GM12878 (cell line): ENCODE results near the gene KCNJ16. TPM values are rescaled to one million over a fixed set of nuclear protein-coding genes. Genes with fewer than 3 reads are reported as not detected.

Source experiments
- ATAC-seq: fragments of 200-7000 bp; cut with Tn5 transposase; 3 replicates; pipeline ENCODE4 v1.9.1; 2020; ENCODE audit warnings: mild to moderate bottlenecking, moderate library complexity
- BruUV-seq: library from RNA; stranded (reverse); fragments of 400-500 nt; replicated peaks from 2 replicates; lab custom pipeline; 2021; lab: Mats Ljungman, UMichigan
- CTCF ChIA-PET: fragments of 300-600 bp; sonication (Branson Sonifier 250); formaldehyde crosslinking; extraction: SDS; loops from one replicate; lab custom pipeline; 2021; ENCODE audit warnings: inconsistent platforms; lab: Yijun Ruan, JAX
- POLR2A ChIA-PET: fragments of 350-600 bp; formaldehyde crosslinking; extraction: SDS; loops from one replicate; lab custom pipeline; 2021; ENCODE audit warnings: inconsistent platforms; lab: Charles Lee
- RAD21 ChIA-PET: fragments of 300-600 bp; sonication (Branson Sonifier 250); formaldehyde crosslinking; loops from one replicate; lab custom pipeline; 2023; ENCODE audit warnings: antibody characterized with exemption; ENCODE audit not compliant: unreplicated experiment; lab: Charles Lee
- SMC1A ChIA-PET: fragments of 300-600 bp; sonication (Branson Sonifier 250); formaldehyde crosslinking; loops from one replicate; lab custom pipeline; 2023; ENCODE audit not compliant: unreplicated experiment, uncharacterized antibody; lab: Charles Lee
- DNase-seq: peaks from one replicate; pipeline ENCODE4 v3.0.0-alpha.2; 2011; ENCODE audit warnings: low read depth, low spot score
- FAIRE-seq: peaks from 3 replicates; lab custom pipeline; 2011; peaks lifted over from hg19 to GRCh38; lab: Jason Lieb, UNC
- H2AFZ ChIP-seq: 2 replicates; pipeline ENCODE4 v1.6.0; 2011; ENCODE audit warnings: low read depth, low read length, control low read depth; ENCODE audit not compliant: control insufficient read depth
- H3K27ac ChIP-seq: 2 replicates; pipeline ENCODE4 v1.5.1; 2011; ENCODE audit warnings: control low read depth; ENCODE audit not compliant: control insufficient read depth, insufficient read depth
- H3K27me3 ChIP-seq, 2 experiments: replicated peaks in 1 of 2; 2 replicates each; pipeline versions ENCODE4 v1.6.0 to v1.6.1; 2011; ENCODE audit warnings: low read length in 1 of 2; ENCODE audit not compliant: control insufficient read depth in 2 of 2, insufficient read depth in 2 of 2
- H3K36me3 ChIP-seq, 2 experiments: 2 replicates each; pipeline ENCODE4 v1.5.1; 2011; ENCODE audit warnings: low read length in 1 of 2; ENCODE audit not compliant: control insufficient read depth in 2 of 2, insufficient read depth in 2 of 2
- H3K4me1 ChIP-seq: 2 replicates; pipeline ENCODE4 v1.6.1; 2011; ENCODE audit warnings: mild to moderate bottlenecking, low read length, moderate library complexity, mixed read lengths; ENCODE audit not compliant: control insufficient read depth, insufficient read depth
- H3K4me2 ChIP-seq: 2 replicates; pipeline ENCODE4 v1.6.0; 2011; ENCODE audit warnings: control low read depth; ENCODE audit not compliant: control insufficient read depth, insufficient read depth
- H3K4me3 ChIP-seq: fragments of 200-600 bp; sonication (generic); 2 replicates; pipeline ENCODE4 v1.5.1; 2016
- H3K79me2 ChIP-seq: 2 replicates; pipeline ENCODE4 v1.6.0; 2011; ENCODE audit warnings: low read length; ENCODE audit not compliant: control insufficient read depth, insufficient read depth
- H3K9ac ChIP-seq: 2 replicates; pipeline ENCODE4 v1.8.0; 2011; ENCODE audit warnings: low read length, control low read depth, mixed read lengths; ENCODE audit not compliant: control insufficient read depth, insufficient read depth
- H3K9me3 ChIP-seq: replicated peaks from 3 replicates; pipeline ENCODE4 v1.5.1; 2011; ENCODE audit warnings: mild to moderate bottlenecking, low read length; ENCODE audit not compliant: control insufficient read depth, insufficient read depth
- H4K20me1 ChIP-seq: 2 replicates; pipeline ENCODE4 v1.6.0; 2011; ENCODE audit not compliant: control insufficient read depth, insufficient read depth
- ASH2L ChIP-seq: fragments of 300-600, 200-600 bp; sonication (generic); IDR thresholded peaks from 2 replicates; pipeline ENCODE4 v1.6.1; 2017; ENCODE audit warnings: low read depth, mild to moderate bottlenecking, borderline replicate concordance
- CTCF ChIP-seq, 3 experiments: IDR thresholded peaks in 2 of 3; conservative IDR thresholded peaks in 1 of 3; 2 replicates each; pipeline ENCODE4 v1.5.1; 2011; ENCODE audit warnings: low read depth in 3 of 3, low read length in 3 of 3, mild to moderate bottlenecking in 3 of 3, control low read depth in 2 of 3, moderate library complexity in 2 of 3, inconsistent platforms in 1 of 3, mixed read lengths in 1 of 3; ENCODE audit not compliant: control insufficient read depth in 2 of 3, insufficient read depth in 1 of 3; ENCODE audit errors: extremely low read depth in 1 of 3
- EZH2 ChIP-seq: IDR thresholded peaks from 2 replicates; pipeline ENCODE4 v1.6.1; 2012; ENCODE audit warnings: low read depth, mild to moderate bottlenecking, control low read depth, inconsistent platforms, low read length, borderline replicate concordance; ENCODE audit not compliant: control insufficient read depth
- FOXK2 ChIP-seq: fragments of 450-650 bp; IDR thresholded peaks from 2 replicates; pipeline ENCODE4 v1.6.1; 2017; ENCODE audit warnings: mild to moderate bottlenecking, moderate library complexity
- HCFC1 ChIP-seq: fragments of 150-350 bp; IDR thresholded peaks from 2 replicates; pipeline ENCODE4 v1.6.1; 2014; ENCODE audit warnings: low read length
- JUNB ChIP-seq: IDR thresholded peaks from 2 replicates; pipeline ENCODE4 v1.6.1; 2016; ENCODE audit warnings: antibody characterized with exemption, mild to moderate bottlenecking
- MYB ChIP-seq: fragments of 150-350 bp; IDR thresholded peaks from 2 replicates; pipeline ENCODE4 v1.6.1; 2014; ENCODE audit warnings: mild to moderate bottlenecking, low read depth, low read length, borderline replicate concordance
- NFIC ChIP-seq: IDR thresholded peaks from 2 replicates; pipeline ENCODE4 v1.6.1; 2012; ENCODE audit warnings: low read depth, mild to moderate bottlenecking, inconsistent platforms, low read length, moderate library complexity
- NFXL1 ChIP-seq: fragments of 450-650 bp; IDR thresholded peaks from 2 replicates; pipeline ENCODE4 v1.6.1; 2017; ENCODE audit warnings: antibody characterized with exemption, mild to moderate bottlenecking, borderline replicate concordance
- PKNOX1 ChIP-seq: fragments of 450-650 bp; IDR thresholded peaks from 2 replicates; pipeline ENCODE4 v1.6.1; 2016; ENCODE audit warnings: mild to moderate bottlenecking
- POU2F2 ChIP-seq: IDR thresholded peaks from 3 replicates; pipeline ENCODE4 v1.6.1; 2011; ENCODE audit warnings: low read depth, mild to moderate bottlenecking, low read length, borderline replicate concordance
- SIN3A ChIP-seq: IDR thresholded peaks from 2 replicates; pipeline ENCODE4 v1.6.1; 2012; ENCODE audit warnings: low read depth, low read length, improper control_type of control experiment
- TARDBP ChIP-seq: IDR thresholded peaks from 2 replicates; pipeline ENCODE4 v1.6.1; 2016; ENCODE audit warnings: borderline replicate concordance
- ZNF207 ChIP-seq: fragments of 450-650 bp; IDR thresholded peaks from 2 replicates; pipeline ENCODE4 v1.6.1; 2014; ENCODE audit warnings: antibody characterized with exemption, mild to moderate bottlenecking, borderline replicate concordance
- WGBS: methylation state at CpG from one replicate; pipeline ENCODE4 v1.1.6; 2016; ENCODE audit warnings: low lambda C conversion rate; ENCODE audit not compliant: insufficient replicate concordance, insufficient coverage; ENCODE audit errors: missing lambda C conversion rate; 5-methylcytosine and 5-hydroxymethylcytosine counted together
- in situ Hi-C: fragments of 300-500 bp; cut with MboI; formaldehyde crosslinking; loops from 9 replicates; pipeline ENCODE4 v1.14.3; 2018; ENCODE audit warnings: mixed read lengths
- intact Hi-C: fragments of 100-400 bp; cut with micrococcal nuclease; formaldehyde crosslinking; loops from one replicate; pipeline ENCODE4 v1.14.2; 2022; ENCODE audit not compliant: unreplicated experiment
- polyA plus RNA-seq, 11 experiments: library from polyadenylated mRNA; depleted of rRNA in 4 of 11; unstranded in 6 of 11; stranded (reverse) in 5 of 11; fragments of >200 nt; fragmentation: Nextera tagmentation in 4 of 11; fragmentation: Illumina TruSeq in 1 of 11; extraction: Ambion mirVana in 4 of 11; extraction: Trizol in 1 of 11; gene quantifications; 1 replicate in 1 of 11; 2 replicates in 10 of 11; pipeline versions ENCODE4 v1.2.1 to v1.2.3, GENCODE V29; 2011 to 2016; ENCODE audit warnings: inconsistent platforms in 2 of 11, missing spikeins in 2 of 11, low read depth in 1 of 11
- total RNA-seq, 4 experiments: library from RNA; depleted of rRNA in 3 of 4; stranded (reverse); fragments of >200 nt in 3 of 4; fragmentation: Illumina TruSeq in 1 of 4; extraction: Trizol in 1 of 4; gene quantifications; 2 replicates each; pipeline versions ENCODE4 v1.2.1 to v1.2.3, GENCODE V29; 2013 to 2021
- TF ChIP-seq, protein P1 (sequence below): IDR thresholded peaks from 2 replicates; pipeline ENCODE4 v1.6.1; 2011; ENCODE audit warnings: low read depth, low read length, improper control_type of control experiment, borderline replicate concordance
- TF ChIP-seq, protein P2 (sequence below): IDR thresholded peaks from 2 replicates; pipeline ENCODE4 v1.6.1; 2012; ENCODE audit warnings: low read depth, low read length, improper control_type of control experiment
- TF ChIP-seq, protein P3 (sequence below): fragments of 450-650 bp; conservative IDR thresholded peaks from 2 replicates; pipeline ENCODE4 v1.6.1; 2017; ENCODE audit warnings: mild to moderate bottlenecking, moderate library complexity

The KCNJ16 gene
- total and polyA plus RNA-seq, 10 of the 15 experiments (the other 5 are each of a cell fraction or from before 2014, with no cell fraction given): 0.08 to 0.24 (median 0.20) TPM; not detected in 7

DNA sequence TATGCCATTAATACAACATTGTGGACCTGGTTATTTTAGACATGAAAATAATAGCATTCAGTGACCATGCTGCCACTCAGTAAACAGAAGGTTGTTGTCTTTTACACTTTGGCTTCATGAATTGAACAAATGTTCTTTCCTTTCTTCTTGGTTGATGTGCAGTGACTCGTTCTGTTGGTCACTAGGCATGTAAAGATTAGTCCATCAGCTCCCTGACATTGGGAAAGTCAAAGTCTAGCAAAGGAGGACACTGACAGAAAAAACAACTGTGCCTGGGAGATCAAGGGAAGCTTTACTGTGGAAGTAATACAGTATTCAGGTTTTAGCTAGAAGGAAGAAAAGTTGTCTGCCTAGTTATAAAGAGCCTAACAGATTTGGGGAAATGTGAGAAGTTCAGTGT lies 6.9 kb downstream of the KCNJ16 start:
- in situ Hi-C loops (no loop called here), intact Hi-C loops (no loop called here)
- no peak overlapping the region for H3K4me3 ChIP-seq
- SMC1A ChIA-PET: no interaction called here
- FAIRE-seq (no peak), ATAC-seq (no peak), DNase-seq (no peak)
- no peaks in the 10 kb centered on the region for H3K79me2 ChIP-seq
- no peaks in the 10 kb centered on the region for H4K20me1 ChIP-seq
- TF ChIP-seq CTCF (IDR thresholded peaks at IDR 0.05 in 2 of 3, conservative IDR thresholded peaks at IDR 0.05 in 1 of 3; ENCODE audit: control insufficient read depth in 2 of 3, extremely low read depth in 1 of 3, insufficient read depth in 1 of 3, low read depth in 3 of 3, low read length in 3 of 3) (no peak), ASH2L (no peak), MYB (no peak), EZH2 (no peak), SIN3A (no peak), NFIC (no peak), PKNOX1 (no peak), FOXK2 (no peak), POU2F2 (no peak), NFXL1 (no peak), JUNB (no peak), HCFC1 (no peak), TARDBP (no peak), ZNF207 (no peak)
- TF ChIP-seq, protein P1, sequence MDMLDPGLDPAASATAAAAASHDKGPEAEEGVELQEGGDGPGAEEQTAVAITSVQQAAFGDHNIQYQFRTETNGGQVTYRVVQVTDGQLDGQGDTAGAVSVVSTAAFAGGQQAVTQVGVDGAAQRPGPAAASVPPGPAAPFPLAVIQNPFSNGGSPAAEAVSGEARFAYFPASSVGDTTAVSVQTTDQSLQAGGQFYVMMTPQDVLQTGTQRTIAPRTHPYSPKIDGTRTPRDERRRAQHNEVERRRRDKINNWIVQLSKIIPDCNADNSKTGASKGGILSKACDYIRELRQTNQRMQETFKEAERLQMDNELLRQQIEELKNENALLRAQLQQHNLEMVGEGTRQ: no peak
- TF ChIP-seq, protein P2, sequence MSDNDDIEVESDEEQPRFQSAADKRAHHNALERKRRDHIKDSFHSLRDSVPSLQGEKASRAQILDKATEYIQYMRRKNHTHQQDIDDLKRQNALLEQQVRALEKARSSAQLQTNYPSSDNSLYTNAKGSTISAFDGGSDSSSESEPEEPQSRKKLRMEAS: no peak
- TF ChIP-seq, protein P3, sequence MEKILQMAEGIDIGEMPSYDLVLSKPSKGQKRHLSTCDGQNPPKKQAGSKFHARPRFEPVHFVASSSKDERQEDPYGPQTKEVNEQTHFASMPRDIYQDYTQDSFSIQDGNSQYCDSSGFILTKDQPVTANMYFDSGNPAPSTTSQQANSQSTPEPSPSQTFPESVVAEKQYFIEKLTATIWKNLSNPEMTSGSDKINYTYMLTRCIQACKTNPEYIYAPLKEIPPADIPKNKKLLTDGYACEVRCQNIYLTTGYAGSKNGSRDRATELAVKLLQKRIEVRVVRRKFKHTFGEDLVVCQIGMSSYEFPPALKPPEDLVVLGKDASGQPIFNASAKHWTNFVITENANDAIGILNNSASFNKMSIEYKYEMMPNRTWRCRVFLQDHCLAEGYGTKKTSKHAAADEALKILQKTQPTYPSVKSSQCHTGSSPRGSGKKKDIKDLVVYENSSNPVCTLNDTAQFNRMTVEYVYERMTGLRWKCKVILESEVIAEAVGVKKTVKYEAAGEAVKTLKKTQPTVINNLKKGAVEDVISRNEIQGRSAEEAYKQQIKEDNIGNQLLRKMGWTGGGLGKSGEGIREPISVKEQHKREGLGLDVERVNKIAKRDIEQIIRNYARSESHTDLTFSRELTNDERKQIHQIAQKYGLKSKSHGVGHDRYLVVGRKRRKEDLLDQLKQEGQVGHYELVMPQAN: no peak
- RAD21 ChIA-PET: no interaction called here
- WGBS: 0% methylated on average over 1 of the region's 1 CpG
- POLR2A ChIA-PET: no interaction called here
- no peak overlapping the region for H3K4me2 ChIP-seq
- H3K27me3 ChIP-seq: no peaks in the 10 kb centered on the region
- H2AFZ ChIP-seq: no peak overlapping the region
- H3K4me1 ChIP-seq: no peaks in the 10 kb centered on the region
- BruUV-seq: no TSS peak
- no peak overlapping the region for H3K9ac ChIP-seq
- CTCF ChIA-PET: no interaction called here
- no peak overlapping the region for H3K27ac ChIP-seq
- H3K36me3 ChIP-seq: no peaks in the 10 kb centered on the region
- H3K9me3 ChIP-seq: no peaks in the 10 kb centered on the region
